GM21367 (cell line): Measurements from ENCODE around the gene SLIT3.

Source experiments
- ATAC-seq: cut with Tn5 transposase; IDR thresholded peaks from one replicate; pipeline ENCODE4 v1.9.1; 2021; ENCODE audit not compliant: unreplicated experiment

SLIT3 gene

DNA sequence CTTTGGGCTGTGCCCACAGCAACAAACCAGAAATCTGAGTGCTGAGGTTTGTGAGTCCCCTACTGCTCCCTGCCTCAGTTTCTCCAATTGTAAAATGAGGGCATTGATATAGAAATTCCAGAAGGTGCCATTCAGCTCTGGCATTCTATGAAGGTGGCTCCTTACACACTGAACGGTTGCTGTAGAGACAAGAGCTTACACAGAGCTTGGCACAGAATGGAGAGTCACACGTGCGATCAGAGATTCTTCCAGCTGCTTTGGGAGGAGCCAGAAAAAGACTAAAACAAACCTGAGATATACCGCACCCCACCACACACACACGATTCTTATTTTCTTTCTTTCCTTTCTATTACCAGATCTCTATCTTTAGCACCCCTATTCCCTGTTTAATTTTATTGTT is 122.7 kb downstream of the SLIT3 start:
- no peak for ATAC-seq

- ATAC-seq, result no peak
Measured at GRCh38 chr5:169176709-169177694, 123.9 kb downstream of the SLIT3 start.

GRCh38 chr5:169175733-169176132 is 125.2 kb downstream of the SLIT3 start:
- no peak for ATAC-seq

DNA sequence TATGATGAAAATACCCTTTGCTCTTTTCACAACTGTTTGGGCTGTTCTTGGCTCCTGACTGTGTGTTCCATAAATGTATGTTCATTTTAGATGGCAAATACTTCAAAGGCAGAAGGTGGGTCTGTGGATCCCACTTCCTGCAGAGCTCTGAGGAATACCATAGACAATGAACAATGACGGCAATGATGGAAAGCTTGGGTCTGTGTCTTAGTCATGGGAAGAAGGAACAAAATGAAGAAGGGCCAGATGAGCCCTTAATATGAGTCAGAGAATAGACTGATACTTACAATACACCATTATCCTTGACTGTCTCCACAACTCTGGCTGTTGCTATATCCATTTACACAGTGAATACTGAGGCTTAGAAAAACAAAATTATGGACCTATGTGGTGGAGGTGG is 126.0 kb downstream of the SLIT3 start:
- ATAC-seq, result no peak

GRCh38 chr5:169173372-169173771 is 127.6 kb downstream of the SLIT3 start:
- no peak for ATAC-seq

GRCh38 chr5:169171515-169171914 is 129.4 kb downstream of the SLIT3 start:
- ATAC-seq, result no peak

GRCh38 chr5:169169783-169170182 is 131.2 kb downstream of the SLIT3 start:
- ATAC-seq, result no peak

DNA sequence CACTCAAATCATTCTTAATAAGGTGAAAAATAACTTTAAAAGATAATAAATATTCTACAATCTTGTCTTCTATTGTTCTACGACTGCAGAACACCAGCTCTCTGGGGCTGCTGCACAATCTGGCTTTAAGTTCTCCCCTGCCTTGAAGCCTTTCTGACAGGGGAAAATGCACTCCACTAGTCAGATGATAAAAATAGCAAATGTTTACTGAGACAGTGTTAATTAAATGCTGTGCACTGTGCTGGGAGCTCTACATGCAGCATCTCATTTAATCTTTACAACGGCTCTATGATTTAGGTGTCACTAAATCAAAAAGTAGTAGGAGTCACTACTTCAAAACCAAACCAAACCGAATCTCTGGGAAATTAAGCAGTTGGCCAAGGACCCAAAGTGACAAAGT is 132.7 kb downstream of the SLIT3 start:
- ATAC-seq, result no peak

GRCh38 chr5:169166078-169166477 is 134.9 kb downstream of the SLIT3 start:
- ATAC-seq, result no peak

- no peak for ATAC-seq
Measured at GRCh38 chr5:169165052-169165451, 135.9 kb downstream of the SLIT3 start.

DNA sequence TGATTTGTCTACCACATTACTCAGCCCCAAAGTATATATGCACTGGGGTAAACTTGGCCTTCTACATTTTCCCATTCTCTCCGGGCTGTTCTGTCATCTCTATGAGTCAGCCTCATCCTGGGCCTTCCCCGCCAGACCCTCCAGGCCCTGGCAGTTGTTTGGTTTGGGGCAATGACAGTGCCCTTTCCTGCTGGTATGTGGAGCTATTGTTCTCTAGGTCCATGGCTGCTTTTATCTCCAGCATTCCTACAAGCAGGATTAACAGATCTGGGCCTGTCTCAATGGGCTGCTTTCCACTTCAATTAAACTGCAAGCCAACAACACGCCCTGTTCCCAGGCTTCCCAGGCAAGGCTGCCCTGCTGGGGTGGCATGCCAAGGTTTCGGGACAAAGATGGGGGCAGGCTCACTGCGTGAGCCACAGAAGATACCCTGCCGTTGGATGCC is 136.4 kb downstream of the SLIT3 start:
- no peak for ATAC-seq

GRCh38 chr5:169162407-169162806 is 138.5 kb downstream of the SLIT3 start:
- ATAC-seq, result no peak

- no peak for ATAC-seq
Measured at GRCh38 chr5:169161022-169161680, 139.8 kb downstream of the SLIT3 start.

- ATAC-seq, result no peak
Measured at GRCh38 chr5:169160405-169160901, 140.5 kb downstream of the SLIT3 start.

- no peak for ATAC-seq
Measured at GRCh38 chr5:169158764-169159163, 142.2 kb downstream of the SLIT3 start.

DNA sequence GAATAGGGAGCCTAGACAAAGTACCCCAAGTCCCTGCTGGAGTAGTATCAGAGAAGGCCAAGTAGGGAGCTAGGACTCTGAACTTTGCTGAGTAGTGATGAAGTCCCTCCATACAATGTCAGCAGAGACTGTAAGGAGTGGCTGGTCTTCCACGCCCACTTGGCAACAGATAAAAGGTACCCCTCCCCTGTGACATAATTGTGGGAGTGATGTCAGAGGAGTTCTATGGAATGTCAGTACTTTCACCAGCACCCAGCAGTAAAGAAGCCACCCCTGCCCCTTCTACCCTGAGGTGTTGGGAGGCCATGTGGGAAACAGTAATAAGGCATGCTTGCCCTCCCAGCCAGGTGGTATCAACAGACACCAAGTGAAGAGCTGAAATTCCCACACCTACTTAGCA is 143.9 kb downstream of the SLIT3 start:
- no peak for ATAC-seq

GRCh38 chr5:169154679-169155078 is 146.3 kb downstream of the SLIT3 start:
- ATAC-seq, result no peak

- ATAC-seq, result no peak
Measured at GRCh38 chr5:169153405-169153804, 147.5 kb downstream of the SLIT3 start.

DNA sequence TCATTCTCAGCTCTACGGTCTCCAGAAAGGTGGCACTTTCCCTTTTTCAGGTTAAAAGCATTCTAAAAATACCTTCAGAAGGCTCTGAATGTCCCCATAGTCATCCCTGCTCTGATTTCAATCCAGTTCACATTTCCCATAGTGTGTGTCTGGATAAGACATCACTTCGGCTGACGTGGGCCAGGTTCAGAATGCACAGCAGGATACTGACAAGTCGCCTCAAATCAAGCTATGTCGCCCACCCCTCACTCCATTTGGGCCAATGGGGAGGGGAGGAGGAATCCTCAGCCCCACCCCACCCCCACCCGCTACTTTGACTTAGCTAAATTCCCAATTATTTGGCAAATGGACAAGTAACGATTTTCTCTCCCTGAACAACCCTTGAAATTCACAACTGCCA is 148.0 kb downstream of the SLIT3 start:
- ATAC-seq, result no peak

- no peak for ATAC-seq
Measured at GRCh38 chr5:169152453-169152852, 148.5 kb downstream of the SLIT3 start.

DNA sequence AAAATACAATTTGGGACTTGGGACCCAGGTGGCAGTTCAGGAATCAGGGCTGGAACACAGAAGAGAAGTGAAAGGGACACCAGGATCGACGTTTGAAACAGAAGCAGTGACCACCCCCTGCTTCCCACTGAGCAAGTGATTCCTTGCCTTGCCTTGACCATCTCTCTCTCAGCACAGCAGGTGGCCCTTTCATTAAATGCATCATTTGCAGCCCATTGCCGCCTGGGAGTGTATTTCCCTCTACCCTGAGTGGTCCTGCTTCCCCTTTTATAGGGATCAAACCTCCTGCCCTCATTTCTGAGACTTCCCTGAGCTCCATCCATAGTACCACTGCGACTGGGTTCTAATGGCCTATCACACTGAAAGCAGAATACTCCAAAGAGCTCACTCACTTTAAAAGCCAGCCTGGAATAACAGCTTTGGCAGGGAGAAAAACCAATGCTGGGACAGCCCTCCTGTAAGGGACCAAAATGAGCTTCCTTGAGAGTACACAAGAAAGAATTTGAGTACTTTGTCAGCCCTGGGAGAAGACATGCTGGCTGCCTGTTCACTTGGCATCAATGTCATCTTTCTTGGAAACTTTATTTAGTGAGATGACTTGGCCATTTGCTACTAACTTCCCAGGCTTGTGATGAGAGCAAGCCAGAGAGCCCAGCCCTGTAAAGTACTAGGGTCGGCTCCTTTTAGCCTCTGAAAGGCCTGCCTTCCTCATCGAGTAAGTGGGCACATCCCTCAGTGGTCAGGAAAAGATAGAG is 149.7 kb downstream of the SLIT3 start:
- ATAC-seq, result no peak
